ENCODE results near the gene PISD.
A peak's percentile ranks its signal among the peaks of the same experiment; 100 is the strongest.
"Not testable (repeated sequence)": the region's sequence is repeated elsewhere in the genome, so short reads cannot be mapped to it uniquely, and the experiment has no call there.

Gene PISD

DNA sequence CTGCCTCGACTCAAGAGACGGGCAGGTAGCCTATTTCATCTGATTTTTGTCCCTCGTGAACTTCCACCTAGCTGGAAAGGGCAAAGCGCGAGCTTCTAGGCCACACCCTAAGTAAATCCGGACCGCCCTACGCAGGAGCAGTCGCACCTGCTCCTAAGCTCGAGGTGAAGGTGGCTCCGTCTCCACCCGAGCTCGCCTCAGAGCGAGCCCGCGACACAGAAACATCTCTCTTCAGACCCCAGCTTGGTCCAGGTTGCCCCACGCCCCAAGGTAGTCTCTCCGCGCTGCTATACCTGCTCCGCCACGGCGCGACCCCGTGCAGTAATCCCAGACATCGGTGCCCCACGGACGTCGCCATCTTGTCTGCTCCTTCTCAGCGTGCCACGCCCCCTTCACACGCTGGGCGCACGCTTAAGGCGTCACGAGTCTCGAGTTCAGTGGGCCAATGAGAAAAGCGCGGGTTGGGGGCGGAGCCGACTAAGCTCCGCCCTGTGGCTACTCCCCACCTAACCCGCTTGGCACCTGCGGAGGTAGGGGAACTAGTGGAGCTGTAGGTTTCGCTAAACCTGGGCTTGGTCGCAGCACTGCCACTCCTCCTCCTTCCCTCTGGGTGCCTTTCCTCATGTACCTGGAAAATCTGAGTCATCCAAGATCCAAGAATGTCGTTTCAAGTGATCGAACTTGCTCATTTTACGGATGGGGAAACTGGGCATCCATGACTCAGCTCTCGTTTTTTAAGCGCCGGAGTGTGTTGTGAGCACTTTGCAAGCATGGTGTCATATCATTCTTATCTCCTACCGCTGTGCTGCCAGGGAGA, at the start of gene PISD:
TSS of gene PISD (minus strand) at position 365 of the 817 bp plus-strand sequence. CDS start at position 358, 7 bp downstream.
- Histone ChIP-seq H3K4me1 (ENCODE audit: control insufficient read depth, insufficient read depth, low read length) (peaks cover 10% of the 10 kb centered on the region; the same call in 1 of the 2 replicates), H3K9me3 (ENCODE audit: control insufficient read depth, insufficient read depth, low read depth, low read length) (no peaks in the 10 kb centered on the region), H3K9ac (ENCODE audit: low read length) (peak within 1 kb of the TSS; percentile 83), H3K4me3 (ENCODE audit: low read depth, low read length) (peak within 1 kb of the TSS; percentile 95), H3K36me3 (ENCODE audit: control insufficient read depth, insufficient read depth, low read length) (no peaks in the 10 kb centered on the region), H3K27me3 (ENCODE audit: control insufficient read depth, insufficient read depth, low read length) (no peaks in the 10 kb centered on the region), H3K27ac (ENCODE audit: low read depth, low read length) (peak within 1 kb of the TSS; percentile 63)

DNA sequence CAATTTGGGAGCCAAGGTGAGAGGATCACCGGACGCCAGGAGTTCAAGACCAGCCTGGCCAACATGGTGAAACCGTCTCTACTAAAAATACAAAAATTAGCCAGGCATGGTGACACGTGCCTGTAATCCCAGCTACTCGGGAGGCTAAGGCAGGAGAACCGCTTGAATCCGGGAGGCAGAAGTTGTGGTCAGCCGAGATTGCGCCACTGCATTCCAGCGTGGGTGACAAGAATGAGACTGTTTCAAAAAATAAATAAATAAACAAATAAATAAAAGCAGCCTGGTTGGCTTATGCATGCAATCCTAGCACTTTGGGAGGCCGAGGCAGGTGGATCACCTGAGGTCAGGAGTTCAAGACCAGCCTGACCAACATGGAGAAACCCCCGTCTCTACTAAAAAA, 49.2 kb upstream of the PISD start:
- not testable (repeated sequence) for H3K4me3 ChIP-seq (ENCODE audit: low read depth, low read length); H3K4me1 ChIP-seq (ENCODE audit: control insufficient read depth, insufficient read depth, low read length); H3K9me3 ChIP-seq (ENCODE audit: control insufficient read depth, insufficient read depth, low read depth, low read length); H3K27me3 ChIP-seq (ENCODE audit: control insufficient read depth, insufficient read depth, low read length); H3K27ac ChIP-seq (ENCODE audit: low read depth, low read length); H3K9ac ChIP-seq (ENCODE audit: low read length)
- H3K36me3 ChIP-seq (ENCODE audit: control insufficient read depth, insufficient read depth, low read length) = peaks cover 64% of the 10 kb centered on the region

DNA sequence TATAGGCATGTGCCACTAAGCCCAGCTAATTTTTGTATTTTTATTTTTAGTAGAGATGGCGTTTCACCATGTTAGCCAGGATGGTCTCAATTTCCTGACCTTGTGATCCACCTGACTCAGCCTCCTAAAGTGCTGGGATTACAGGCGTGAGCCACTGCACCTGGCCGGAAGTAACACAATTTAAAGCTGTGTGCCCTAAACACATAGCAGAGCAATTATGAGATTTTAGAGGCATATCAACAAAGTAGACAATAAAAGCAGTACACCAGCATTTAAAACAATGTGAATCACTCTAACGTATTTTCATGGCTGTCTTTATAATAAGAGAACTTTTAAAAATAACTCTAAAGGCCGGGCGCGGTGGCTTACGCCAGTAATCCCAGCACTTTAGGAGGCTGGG, 45.5 kb upstream of the PISD start:
- Histone ChIP-seq H3K27ac (ENCODE audit: low read depth, low read length) (no peak overlapping the region), H3K9ac (ENCODE audit: low read length) (no peak overlapping the region), H3K9me3 (ENCODE audit: control insufficient read depth, insufficient read depth, low read depth, low read length) (no peaks in the 10 kb centered on the region), H3K36me3 (ENCODE audit: control insufficient read depth, insufficient read depth, low read length) (peaks cover 54% of the 10 kb centered on the region), H3K4me3 (ENCODE audit: low read depth, low read length) (no peak overlapping the region), H3K27me3 (ENCODE audit: control insufficient read depth, insufficient read depth, low read length) (no peaks in the 10 kb centered on the region), H3K4me1 (ENCODE audit: control insufficient read depth, insufficient read depth, low read length) (no peaks in the 10 kb centered on the region)

DNA sequence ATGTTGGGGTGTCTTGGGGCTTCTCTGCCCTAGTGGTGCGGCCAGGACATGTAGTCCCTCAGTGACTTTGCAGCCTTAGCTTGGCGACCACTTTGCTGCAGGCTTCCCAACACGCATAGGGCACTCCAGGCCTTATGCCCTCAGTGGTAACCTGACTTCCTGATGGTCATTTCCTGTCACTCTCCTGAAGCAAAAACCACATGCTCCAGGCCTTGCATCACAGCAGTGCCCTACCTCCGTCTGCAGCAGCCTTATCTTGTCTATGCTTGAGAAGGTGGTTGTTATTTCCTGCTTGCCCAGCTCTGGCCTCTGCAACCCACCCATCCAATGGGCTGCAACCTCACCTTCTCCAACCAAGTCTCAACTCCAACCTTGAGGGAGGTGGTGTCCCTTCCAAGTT, 33.4 kb upstream of the PISD start:
- Histone ChIP-seq H3K36me3 (ENCODE audit: control insufficient read depth, insufficient read depth, low read length) (peaks cover 75% of the 10 kb centered on the region), H3K4me1 (ENCODE audit: control insufficient read depth, insufficient read depth, low read length) (no peaks in the 10 kb centered on the region), H3K27me3 (ENCODE audit: control insufficient read depth, insufficient read depth, low read length) (no peaks in the 10 kb centered on the region), H3K9ac (ENCODE audit: low read length) (no peak overlapping the region), H3K27ac (ENCODE audit: low read depth, low read length) (no peak overlapping the region), H3K4me3 (ENCODE audit: low read depth, low read length) (no peak overlapping the region), H3K9me3 (ENCODE audit: control insufficient read depth, insufficient read depth, low read depth, low read length) (no peaks in the 10 kb centered on the region)

DNA sequence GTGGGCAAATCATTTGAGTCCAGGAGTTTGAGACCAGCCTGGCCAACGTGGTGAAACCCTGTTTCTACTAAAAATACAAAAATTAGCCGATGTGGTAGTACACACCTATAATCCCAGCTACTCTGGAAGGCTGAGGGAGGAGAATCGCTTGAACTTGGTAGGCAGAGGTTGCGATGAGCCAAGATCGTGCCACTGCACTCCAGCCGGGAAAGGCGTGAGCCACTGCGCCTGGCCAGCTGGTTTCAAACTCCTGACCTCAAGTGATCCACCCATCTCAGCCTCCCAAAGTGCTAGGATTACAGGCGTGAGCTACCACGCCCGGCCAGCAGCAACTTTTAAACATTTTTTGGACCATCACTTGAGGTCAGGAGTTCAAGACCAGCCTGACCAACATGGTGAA, 32.0 kb upstream of the PISD start:
- not testable (repeated sequence) for H3K27ac ChIP-seq (ENCODE audit: low read depth, low read length); H3K4me3 ChIP-seq (ENCODE audit: low read depth, low read length); H3K9me3 ChIP-seq (ENCODE audit: control insufficient read depth, insufficient read depth, low read depth, low read length); H3K9ac ChIP-seq (ENCODE audit: low read length); H3K27me3 ChIP-seq (ENCODE audit: control insufficient read depth, insufficient read depth, low read length); H3K4me1 ChIP-seq (ENCODE audit: control insufficient read depth, insufficient read depth, low read length)
- H3K36me3 ChIP-seq (ENCODE audit: control insufficient read depth, insufficient read depth, low read length) = peaks cover 71% of the 10 kb centered on the region

DNA sequence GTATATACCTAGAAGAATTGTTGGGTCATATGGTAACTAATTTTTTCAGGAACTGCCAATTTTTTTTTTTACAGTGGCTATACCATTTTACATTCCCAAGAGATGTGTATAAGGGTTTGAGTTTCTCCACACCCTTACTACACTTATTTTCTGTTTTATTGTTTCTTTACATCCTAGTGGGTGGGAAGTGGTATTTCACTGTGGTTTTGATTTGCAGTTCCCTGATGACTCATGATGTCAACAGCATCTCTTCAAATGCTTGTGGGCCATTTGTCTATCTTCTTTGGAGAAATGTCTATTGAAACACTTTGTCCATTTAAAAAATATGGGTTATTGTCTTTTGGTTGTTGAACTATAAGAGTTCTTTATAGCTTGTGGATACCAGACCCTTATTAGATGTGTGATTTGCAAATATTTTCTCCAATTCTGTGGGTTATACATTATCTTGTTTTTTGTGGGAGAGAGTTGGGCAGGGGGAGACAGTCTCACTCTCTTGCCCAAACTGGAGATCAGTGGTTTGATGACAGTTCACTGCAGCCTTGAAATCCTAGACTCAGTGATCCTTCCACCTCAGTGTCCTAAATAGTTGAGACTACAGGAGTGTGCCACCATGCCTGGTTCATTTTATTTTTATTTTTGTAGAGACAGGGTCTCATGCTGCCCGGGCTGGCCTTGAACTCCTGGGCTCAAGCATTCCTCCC, 30.3 kb upstream of the PISD start:
- H3K27me3 ChIP-seq (ENCODE audit: control insufficient read depth, insufficient read depth, low read length) = no peaks in the 10 kb centered on the region
- H3K36me3 ChIP-seq (ENCODE audit: control insufficient read depth, insufficient read depth, low read length) = peaks cover 71% of the 10 kb centered on the region
- no peaks in the 10 kb centered on the region for H3K9me3 ChIP-seq (ENCODE audit: control insufficient read depth, insufficient read depth, low read depth, low read length)
- H3K9ac ChIP-seq (ENCODE audit: low read length) = no peak overlapping the region
- no peak overlapping the region for H3K4me3 ChIP-seq (ENCODE audit: low read depth, low read length)
- H3K27ac ChIP-seq (ENCODE audit: low read depth, low read length) = no peak overlapping the region
- no peaks in the 10 kb centered on the region for H3K4me1 ChIP-seq (ENCODE audit: control insufficient read depth, insufficient read depth, low read length)

DNA sequence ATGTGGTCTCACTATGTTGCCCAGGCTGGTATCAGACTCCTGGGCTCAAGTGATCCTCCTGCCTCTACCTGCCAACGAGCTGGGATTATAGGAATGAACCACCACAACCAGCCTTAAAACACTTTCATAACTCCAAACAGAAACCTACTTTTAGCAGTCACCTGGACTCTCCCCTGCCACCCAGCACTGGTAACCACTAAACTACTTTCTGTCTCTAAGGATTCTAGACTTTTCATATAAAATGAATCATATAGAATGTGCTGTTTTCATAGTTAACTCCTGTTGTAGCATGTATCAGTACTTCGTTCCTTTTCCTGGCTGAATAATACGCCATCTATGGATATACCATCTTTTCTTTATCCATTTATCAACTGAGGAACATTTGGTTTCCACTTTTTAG, 29.4 kb upstream of the PISD start:
- Histone ChIP-seq H3K9ac (ENCODE audit: low read length) (no peak overlapping the region), H3K27ac (ENCODE audit: low read depth, low read length) (no peak overlapping the region), H3K4me1 (ENCODE audit: control insufficient read depth, insufficient read depth, low read length) (no peaks in the 10 kb centered on the region), H3K27me3 (ENCODE audit: control insufficient read depth, insufficient read depth, low read length) (no peaks in the 10 kb centered on the region), H3K4me3 (ENCODE audit: low read depth, low read length) (no peak overlapping the region), H3K9me3 (ENCODE audit: control insufficient read depth, insufficient read depth, low read depth, low read length) (no peaks in the 10 kb centered on the region), H3K36me3 (ENCODE audit: control insufficient read depth, insufficient read depth, low read length) (peaks cover 69% of the 10 kb centered on the region)

DNA sequence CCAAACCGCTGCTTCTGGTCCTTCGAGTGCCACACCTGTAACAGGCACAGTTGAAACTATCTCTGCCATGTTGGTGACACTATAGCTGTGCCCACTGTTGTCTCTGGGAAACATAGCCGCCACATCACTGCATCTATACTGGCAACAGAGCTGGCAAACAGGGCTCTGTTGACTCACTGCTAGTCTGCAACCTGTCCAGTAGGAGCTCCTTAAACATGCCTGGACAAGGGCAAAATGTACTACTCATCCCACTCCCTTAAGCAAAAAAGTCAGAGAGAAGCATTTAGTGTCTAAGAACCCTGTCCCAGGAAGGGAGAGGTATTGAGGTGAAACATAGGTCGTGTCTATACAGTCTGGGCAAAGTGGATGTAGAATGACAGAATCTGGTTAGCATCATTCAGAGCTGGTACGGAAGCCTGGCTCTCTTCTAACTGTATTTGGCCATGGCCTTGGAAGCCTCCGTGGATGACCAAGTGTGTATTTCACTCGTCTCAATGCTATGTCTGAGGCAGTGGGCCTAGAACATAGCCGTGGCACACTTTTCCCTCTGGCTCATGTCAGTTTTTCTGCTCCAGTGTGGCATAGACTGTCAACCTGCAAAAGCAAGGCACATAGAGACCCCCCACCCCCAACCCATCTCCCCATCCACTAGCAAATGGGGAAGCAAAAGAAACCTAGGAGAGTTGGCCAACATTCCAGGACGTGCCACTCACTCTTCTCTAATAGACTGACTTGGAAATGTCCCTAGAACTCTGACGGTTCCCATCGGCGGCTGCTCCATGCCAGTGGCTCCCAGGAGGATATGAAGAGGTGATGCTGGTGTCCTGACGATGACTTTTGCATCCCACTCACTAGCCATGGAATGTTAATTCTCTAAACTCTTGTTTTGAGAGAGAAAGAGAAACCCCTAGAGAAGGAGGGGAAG, 21.4 kb upstream of the PISD start:
- Histone ChIP-seq H3K27me3 (ENCODE audit: control insufficient read depth, insufficient read depth, low read length) (no peaks in the 10 kb centered on the region), H3K4me3 (ENCODE audit: low read depth, low read length) (no peak overlapping the region), H3K9me3 (ENCODE audit: control insufficient read depth, insufficient read depth, low read depth, low read length) (no peaks in the 10 kb centered on the region), H3K27ac (ENCODE audit: low read depth, low read length) (no peak overlapping the region), H3K36me3 (ENCODE audit: control insufficient read depth, insufficient read depth, low read length) (peaks cover 48% of the 10 kb centered on the region), H3K4me1 (ENCODE audit: control insufficient read depth, insufficient read depth, low read length) (no peaks in the 10 kb centered on the region), H3K9ac (ENCODE audit: low read length) (no peak overlapping the region)

DNA sequence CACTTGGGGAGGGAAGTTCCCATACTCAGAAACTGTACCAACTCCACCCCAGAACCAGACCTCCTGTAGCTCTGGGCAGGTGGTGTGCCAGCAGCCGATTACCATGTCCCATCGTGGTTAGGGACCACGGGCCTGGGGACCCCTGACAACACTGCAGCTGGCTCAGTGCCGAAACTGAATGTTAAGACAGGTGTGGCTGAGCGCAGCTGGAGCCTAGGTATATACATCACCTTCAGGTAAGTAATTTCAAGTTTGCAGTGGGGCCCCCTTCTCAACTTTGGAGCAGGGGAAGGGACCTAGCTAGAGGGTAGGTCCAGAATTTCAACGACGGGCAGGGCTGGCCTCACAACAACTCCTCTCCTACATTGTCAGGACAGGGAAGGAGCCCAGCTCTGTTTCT, 20.7 kb upstream of the PISD start:
- no peaks in the 10 kb centered on the region for H3K9me3 ChIP-seq (ENCODE audit: control insufficient read depth, insufficient read depth, low read depth, low read length)
- no peaks in the 10 kb centered on the region for H3K4me1 ChIP-seq (ENCODE audit: control insufficient read depth, insufficient read depth, low read length)
- no peaks in the 10 kb centered on the region for H3K27me3 ChIP-seq (ENCODE audit: control insufficient read depth, insufficient read depth, low read length)
- no peak overlapping the region for H3K27ac ChIP-seq (ENCODE audit: low read depth, low read length)
- peaks cover 42% of the 10 kb centered on the region for H3K36me3 ChIP-seq (ENCODE audit: control insufficient read depth, insufficient read depth, low read length)
- no peak overlapping the region for H3K9ac ChIP-seq (ENCODE audit: low read length)
- no peak overlapping the region for H3K4me3 ChIP-seq (ENCODE audit: low read depth, low read length)

DNA sequence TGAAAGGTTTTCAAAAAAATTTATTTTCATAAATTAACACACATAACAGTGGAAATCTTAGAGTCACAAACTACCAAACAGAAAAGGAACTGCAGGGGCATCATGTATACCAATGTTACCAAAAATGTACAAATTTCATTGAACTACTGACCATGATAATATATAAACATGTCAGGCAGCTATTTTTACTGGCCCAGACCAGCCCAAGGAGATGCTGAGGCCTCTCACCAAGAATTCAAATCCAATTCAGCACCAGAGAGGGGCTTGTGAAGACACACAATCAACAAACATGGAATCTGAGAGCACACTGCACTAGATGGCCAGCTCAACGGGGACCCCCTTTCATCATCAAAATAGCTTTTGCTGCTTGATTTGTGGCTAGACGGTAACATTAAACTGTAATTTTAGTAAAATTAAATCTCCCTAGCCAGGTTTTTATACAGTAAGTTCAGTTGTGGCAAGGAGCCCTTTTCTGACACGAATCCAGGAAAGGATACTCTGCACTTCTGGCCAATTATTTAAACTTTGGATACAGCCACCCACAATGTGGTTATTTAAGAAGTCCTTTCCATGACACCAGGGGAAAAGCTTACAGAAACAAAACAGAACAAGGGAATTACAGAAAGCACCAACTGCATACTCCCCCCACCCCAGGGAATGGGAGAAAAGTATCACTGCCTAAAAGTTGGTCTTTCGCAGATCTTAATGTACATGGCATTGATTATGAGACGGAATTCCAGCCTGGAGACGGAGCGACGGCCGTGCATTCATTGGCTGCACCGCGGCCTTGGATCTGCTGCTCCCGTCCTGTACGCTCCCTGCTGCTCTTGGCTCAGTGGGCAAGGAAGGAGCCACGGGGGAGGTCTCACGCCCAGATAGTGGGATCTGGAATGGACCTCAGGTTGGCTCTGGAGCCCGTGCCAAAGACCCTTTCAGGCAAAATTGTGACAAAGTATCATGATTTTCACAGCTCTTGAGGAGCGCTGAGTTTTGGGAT, 19.6 kb upstream of the PISD start:
- Histone ChIP-seq H3K4me1 (ENCODE audit: control insufficient read depth, insufficient read depth, low read length) (no peaks in the 10 kb centered on the region), H3K9ac (ENCODE audit: low read length) (no peak overlapping the region), H3K4me3 (ENCODE audit: low read depth, low read length) (no peak overlapping the region), H3K27ac (ENCODE audit: low read depth, low read length) (no peak overlapping the region), H3K27me3 (ENCODE audit: control insufficient read depth, insufficient read depth, low read length) (no peaks in the 10 kb centered on the region), H3K36me3 (ENCODE audit: control insufficient read depth, insufficient read depth, low read length) (peaks cover 35% of the 10 kb centered on the region), H3K9me3 (ENCODE audit: control insufficient read depth, insufficient read depth, low read depth, low read length) (no peaks in the 10 kb centered on the region)
